K562 (cell line): ENCODE results near the gene CDH18. TPM values are rescaled to one million over a fixed set of nuclear protein-coding genes. Genes with fewer than 3 reads are reported as not detected.

Source experiments
- ATAC-seq: fragments of 200-7000 bp; cut with Tn5 transposase; 3 replicates; pipeline ENCODE4 v1.9.1; 2020; ENCODE audit warnings: moderate library complexity
- BruUV-seq: library from RNA; stranded (reverse); fragments of 400-500 nt; replicated peaks from 2 replicates; lab custom pipeline; 2021; lab: Mats Ljungman, UMichigan
- CTCF ChIA-PET: fragments of 300-600 bp; formaldehyde crosslinking; extraction: SDS; loops from one replicate; lab custom pipeline; 2021; ENCODE audit warnings: low intra/inter-chr PET ratio; lab: Yijun Ruan, JAX
- POLR2A ChIA-PET: fragments of 300-600, 350-650 bp; sonication (Branson Sonifier 250); formaldehyde crosslinking; extraction: SDS; loops from one replicate; lab custom pipeline; 2021; ENCODE audit warnings: antibody characterized with exemption, inconsistent platforms; lab: Yijun Ruan, JAX
- DNase-seq, 4 experiments: peaks; one replicate each; pipeline versions ENCODE4 v3.0.0 to v3.0.0-alpha.2; 2011 to 2018; ENCODE audit warnings: low spot score in 3 of 4, mixed read lengths in 3 of 4; ENCODE audit errors: extremely low read depth in 1 of 4
- FAIRE-seq: peaks from 2 replicates; lab custom pipeline; 2011; peaks lifted over from hg19 to GRCh38; lab: Jason Lieb, UNC
- H2AFZ ChIP-seq: 2 replicates; pipeline ENCODE4 v1.6.0; 2011; ENCODE audit warnings: low read depth, low read length, control low read depth, inconsistent platforms
- H3K27ac ChIP-seq: fragments of 200-600 bp; 3 replicates; pipeline ENCODE4 v1.8.0; 2011; ENCODE audit warnings: low read depth, mild to moderate bottlenecking, control low read depth, inconsistent platforms, low read length, moderate library complexity, mixed read lengths; ENCODE audit errors: extremely low read depth
- H3K27me3 ChIP-seq, 2 experiments: fragments of 300-600 bp in 1 of 2; 2 replicates in 1 of 2; 3 replicates in 1 of 2; pipeline versions ENCODE4 v1.6.0 to v1.8.0; 2011; ENCODE audit warnings: inconsistent platforms in 2 of 2, low read length in 2 of 2, mild to moderate bottlenecking in 1 of 2, mixed read lengths in 1 of 2, moderate library complexity in 1 of 2; ENCODE audit not compliant: control insufficient read depth in 2 of 2, insufficient read depth in 2 of 2
- H3K36me3 ChIP-seq: fragments of 300-600 bp; 3 replicates; pipeline ENCODE4 v1.8.0; 2011; ENCODE audit warnings: mild to moderate bottlenecking, low read length, inconsistent platforms; ENCODE audit not compliant: control insufficient read depth, insufficient read depth
- H3K4me1 ChIP-seq, 2 experiments: fragments of 200-600 bp in 1 of 2; replicated peaks in 1 of 2; 2 replicates in 1 of 2; 3 replicates in 1 of 2; pipeline versions ENCODE4 v1.5.1 to v1.8.0; 2011; ENCODE audit warnings: inconsistent platforms in 2 of 2, low read length in 2 of 2, mild to moderate bottlenecking in 1 of 2, mixed read lengths in 1 of 2, moderate library complexity in 1 of 2; ENCODE audit not compliant: control insufficient read depth in 2 of 2, insufficient read depth in 2 of 2
- H3K4me2 ChIP-seq: 2 replicates; pipeline ENCODE4 v1.6.1; 2011; ENCODE audit warnings: low read length, control low read depth, inconsistent platforms, mixed read lengths; ENCODE audit not compliant: insufficient read depth
- H3K4me3 ChIP-seq: fragments of 200-600 bp; sonication (generic), shearing (Covaris generic); 2 replicates; pipeline ENCODE4 v1.5.1; 2016; ENCODE audit warnings: control low read depth, inconsistent platforms
- H3K79me2 ChIP-seq: fragments of 200-600 bp; 3 replicates; pipeline ENCODE4 v1.8.0; 2011; ENCODE audit warnings: low read length, inconsistent platforms; ENCODE audit not compliant: control insufficient read depth, insufficient read depth
- H3K9ac ChIP-seq, 2 experiments: 2 replicates each; pipeline versions ENCODE4 v1.6.0 to v1.6.1; 2011; ENCODE audit warnings: low read depth in 2 of 2, low read length in 2 of 2, control low read depth in 1 of 2, inconsistent platforms in 1 of 2, mild to moderate bottlenecking in 1 of 2, mixed read lengths in 1 of 2; ENCODE audit not compliant: insufficient read depth in 1 of 2
- H3K9me1 ChIP-seq: one replicate; pipeline ENCODE4 v1.6.0; 2011; ENCODE audit warnings: inconsistent platforms, mild to moderate bottlenecking, low read length, moderate library complexity; ENCODE audit not compliant: control insufficient read depth, insufficient read depth
- H3K9me3 ChIP-seq: replicated peaks from 2 replicates; pipeline ENCODE4 v1.5.1; 2011; ENCODE audit warnings: low read depth, low read length, inconsistent platforms; ENCODE audit not compliant: control insufficient read depth, insufficient read depth
- H4K20me1 ChIP-seq: replicated peaks from 2 replicates; pipeline ENCODE4 v1.6.1; 2011; ENCODE audit warnings: low read length, inconsistent platforms, mixed read lengths; ENCODE audit not compliant: control insufficient read depth, insufficient read depth
- MAFG ChIP-seq: fragments of 450-650 bp; conservative IDR thresholded peaks from 2 replicates; pipeline ENCODE4 v1.6.1; 2016; ENCODE audit warnings: missing genetic modification characterization, missing compliant biosample characterization
- SIRT6 ChIP-seq: IDR thresholded peaks from one replicate; pipeline ENCODE4 v1.6.1; 2012; ENCODE audit warnings: low read depth, mild to moderate bottlenecking, control low read depth, inconsistent platforms, low read length, moderate library complexity
- WGBS: fragments of 100-300 bp; shearing (Covaris generic); methylation state at CpG from one replicate; pipeline ENCODE4 v1.1.6; 2016; ENCODE audit warnings: low coverage, mixed read lengths; ENCODE audit not compliant: insufficient coverage; ENCODE audit errors: missing lambda C conversion rate; 5-methylcytosine and 5-hydroxymethylcytosine counted together
- in situ Hi-C: fragments of 300-500 bp; cut with MboI; formaldehyde crosslinking; loops from 4 replicates; pipeline ENCODE4 v1.15.0; 2018; ENCODE audit warnings: inconsistent platforms, mixed read lengths
- intact Hi-C: fragments of 100-400 bp; cut with micrococcal nuclease; formaldehyde crosslinking; loops from 2 replicates; pipeline ENCODE4 v1.14.2; 2022
- polyA plus RNA-seq, 8 experiments: library from polyadenylated mRNA; depleted of rRNA in 4 of 8; stranded (reverse) in 5 of 8; unstranded in 3 of 8; fragments of >200 nt; fragmentation: Nextera tagmentation in 2 of 8; fragmentation: Illumina TruSeq in 1 of 8; extraction: Ambion mirVana in 2 of 8; extraction: Trizol in 1 of 8; gene quantifications; 2 replicates each; pipeline versions ENCODE4 v1.2.1 to v1.2.3, GENCODE V29; 2011 to 2014; ENCODE audit warnings: inconsistent platforms in 1 of 8, missing spikeins in 1 of 8
- total RNA-seq, 7 experiments: library from RNA; depleted of rRNA in 6 of 7; stranded (reverse); fragments of >200 nt in 6 of 7; fragmentation: Illumina TruSeq in 2 of 7; extraction: Trizol in 2 of 7; gene quantifications; 2 replicates each; pipeline versions ENCODE4 v1.2.1 to v1.2.3, GENCODE V29; 2011 to 2021; ENCODE audit warnings: low replicate concordance in 1 of 7
- TF ChIP-seq, protein P1 (sequence below), 2 experiments: fragments of 450-650 bp in 1 of 2; sonication (generic) in 1 of 2; formaldehyde crosslinking; conservative IDR thresholded peaks; 2 replicates each; pipeline versions ENCODE4 v1.4.0 to v1.8.1; 2020 to 2022; ENCODE audit warnings: mild to moderate bottlenecking in 1 of 2, missing genetic modification reagents in 1 of 2
- TF ChIP-seq, protein P2 (sequence below): fragments of 450-650 bp; IDR thresholded peaks from 2 replicates; pipeline ENCODE4 v1.6.1; 2016; ENCODE audit warnings: borderline replicate concordance

Gene CDH18
- total and polyA plus RNA-seq, 9 of the 15 experiments (the other 6 are each of a cell fraction or from before 2014, with no cell fraction given): 0.18 to 1.4 (median 0.31) TPM

DNA sequence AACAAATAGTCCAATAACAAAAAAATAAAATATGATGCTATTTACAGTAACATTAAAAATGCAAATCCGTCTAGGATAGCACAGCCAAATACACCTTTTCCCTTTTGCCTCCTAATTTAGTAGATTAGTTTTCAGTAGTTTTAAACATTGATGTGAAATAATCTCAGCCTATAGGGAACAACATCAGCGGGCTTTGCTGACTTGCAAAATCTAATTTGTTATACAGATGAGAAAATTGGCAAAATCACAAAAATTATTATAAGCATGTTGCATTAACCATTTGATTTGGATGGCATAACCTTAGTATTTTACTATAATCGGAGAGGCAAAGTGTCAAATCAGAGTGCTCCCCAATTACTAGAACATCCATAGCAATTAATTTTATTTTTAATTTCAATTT is 563.5 kb downstream of the CDH18 start:
- ChIA-PET POLR2A (no interaction called here), CTCF (no interaction called here)
- Histone ChIP-seq H3K9me1 (no peaks in the 10 kb centered on the region), H3K9ac (no peak overlapping the region), H3K4me1 (no peaks in the 10 kb centered on the region), H4K20me1 (no peaks in the 10 kb centered on the region), H3K27me3 (no peaks in the 10 kb centered on the region), H3K27ac (no peak overlapping the region), H2AFZ (no peak overlapping the region), H3K9me3 (no peaks in the 10 kb centered on the region), H3K4me3 (no peak overlapping the region), H3K4me2 (no peak overlapping the region), H3K79me2 (no peaks in the 10 kb centered on the region), H3K36me3 (no peaks in the 10 kb centered on the region)
- ATAC-seq (no peak), DNase-seq (no peak), FAIRE-seq (no peak)
- WGBS: 5% methylated on average over 3 of the region's 3 CpGs
- in situ Hi-C loops (no loop called here), intact Hi-C loops (no loop called here)
- TF ChIP-seq SIRT6 (no peak), MAFG (tag) (0 out of 2 replicates have a peak, but pooled peaks have one; percentile 14)
- TF ChIP-seq, protein P1, sequence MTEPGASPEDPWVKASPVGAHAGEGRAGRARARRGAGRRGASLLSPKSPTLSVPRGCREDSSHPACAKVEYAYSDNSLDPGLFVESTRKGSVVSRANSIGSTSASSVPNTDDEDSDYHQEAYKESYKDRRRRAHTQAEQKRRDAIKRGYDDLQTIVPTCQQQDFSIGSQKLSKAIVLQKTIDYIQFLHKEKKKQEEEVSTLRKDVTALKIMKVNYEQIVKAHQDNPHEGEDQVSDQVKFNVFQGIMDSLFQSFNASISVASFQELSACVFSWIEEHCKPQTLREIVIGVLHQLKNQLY (CRISPR knock-in tag; conservative IDR thresholded peaks at IDR 0.05): no peak
- TF ChIP-seq, protein P2, sequence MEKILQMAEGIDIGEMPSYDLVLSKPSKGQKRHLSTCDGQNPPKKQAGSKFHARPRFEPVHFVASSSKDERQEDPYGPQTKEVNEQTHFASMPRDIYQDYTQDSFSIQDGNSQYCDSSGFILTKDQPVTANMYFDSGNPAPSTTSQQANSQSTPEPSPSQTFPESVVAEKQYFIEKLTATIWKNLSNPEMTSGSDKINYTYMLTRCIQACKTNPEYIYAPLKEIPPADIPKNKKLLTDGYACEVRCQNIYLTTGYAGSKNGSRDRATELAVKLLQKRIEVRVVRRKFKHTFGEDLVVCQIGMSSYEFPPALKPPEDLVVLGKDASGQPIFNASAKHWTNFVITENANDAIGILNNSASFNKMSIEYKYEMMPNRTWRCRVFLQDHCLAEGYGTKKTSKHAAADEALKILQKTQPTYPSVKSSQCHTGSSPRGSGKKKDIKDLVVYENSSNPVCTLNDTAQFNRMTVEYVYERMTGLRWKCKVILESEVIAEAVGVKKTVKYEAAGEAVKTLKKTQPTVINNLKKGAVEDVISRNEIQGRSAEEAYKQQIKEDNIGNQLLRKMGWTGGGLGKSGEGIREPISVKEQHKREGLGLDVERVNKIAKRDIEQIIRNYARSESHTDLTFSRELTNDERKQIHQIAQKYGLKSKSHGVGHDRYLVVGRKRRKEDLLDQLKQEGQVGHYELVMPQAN: no peak
- no TSS peak for BruUV-seq
